ENCODE data around the gene POLR2M. TPM values are rescaled to one million over a fixed set of nuclear protein-coding genes. Genes with fewer than 3 reads are reported as not detected.

POLR2M gene
- total and polyA plus RNA-seq, 2 donors (not counting 3 experiments of a cell fraction or from before 2014, with no cell fraction given): 38.4 to 42.5 TPM

DNA sequence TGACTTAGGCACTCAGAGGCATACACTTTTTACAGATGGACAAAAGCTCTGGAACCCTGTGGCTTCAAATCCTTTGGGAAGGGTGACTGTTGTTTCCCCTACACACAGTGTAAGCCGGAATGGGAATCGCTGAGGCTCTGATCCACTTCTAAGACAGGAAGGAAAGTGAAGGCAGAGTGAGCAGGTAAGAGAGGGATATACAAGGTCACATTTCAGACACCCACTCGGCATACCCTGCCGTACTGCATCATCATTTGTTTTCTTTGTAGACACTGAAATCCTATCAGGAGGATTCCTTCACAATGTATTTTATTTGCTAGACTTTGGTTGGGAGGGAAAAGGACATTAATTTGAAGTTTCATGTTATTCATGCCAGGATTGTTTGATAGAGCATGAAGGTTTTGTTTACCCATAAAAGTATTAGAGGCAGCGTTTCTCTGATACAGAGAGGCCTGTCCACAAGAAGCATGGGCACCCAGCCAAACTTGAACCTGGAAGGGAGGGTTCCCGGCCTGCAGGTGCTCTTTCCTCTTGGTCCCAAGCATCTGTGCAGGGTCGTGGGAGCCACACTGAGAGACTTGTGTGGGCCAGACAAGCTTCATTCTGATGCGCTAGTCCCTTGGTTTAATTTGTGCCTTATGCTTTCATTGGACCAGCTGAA is 21.9 kb upstream of the POLR2M start:
- dilution Hi-C loops (cut with MboI; ENCODE audit: extremely low pct_ligation_motif_present, low sequenced_read_pairs): no loop called here
- intact Hi-C loops (cut with micrococcal nuclease): no loop called here

More for the DNA sequence above, 21.9 kb upstream of the POLR2M start:
- no peaks in the 10 kb centered on the region for H4K20me1 ChIP-seq (replicated peaks; ENCODE audit: control insufficient read depth, extremely low read depth, insufficient read depth, low read length)
- CTCF ChIA-PET: no interaction called here
- H3K9me3 ChIP-seq (replicated peaks; ENCODE audit: control insufficient read depth, insufficient read depth, low read length): no peaks in the 10 kb centered on the region
- DNase-seq (ENCODE audit: low read depth, low spot score) (no peak), FAIRE-seq (no peak)
- no peak overlapping the region for H3K4me3 ChIP-seq (replicated peaks in 1 of 3; ENCODE audit: insufficient read depth in 1 of 3, low read depth in 1 of 3, low read length in 3 of 3)
- no peaks in the 10 kb centered on the region for H3K27me3 ChIP-seq (ENCODE audit: control insufficient read depth in 2 of 2, insufficient read depth in 2 of 2, low read length in 2 of 2)
- TF ChIP-seq EZH2 (IDR thresholded peaks at IDR 0.05; ENCODE audit: borderline replicate concordance, low read depth, low read length, severe bottlenecking) (no peak), JUN (IDR thresholded peaks at IDR 0.05; ENCODE audit: borderline replicate concordance, insufficient read depth, insufficient read length, low read depth) (no peak), POLR2AphosphoS5 (IDR thresholded peaks at IDR 0.05; ENCODE audit: insufficient read depth, low read depth, low read length) (no peak), GATA2 (IDR thresholded peaks at IDR 0.05; ENCODE audit: insufficient read depth, insufficient read length, low read depth, low read length) (no peak), POLR2A (IDR thresholded peaks at IDR 0.05; ENCODE audit: low read depth, low read length) (no peak), FOS (IDR thresholded peaks at IDR 0.05; ENCODE audit: borderline replicate concordance, insufficient read depth, low read length) (no peak), MYC (IDR thresholded peaks at IDR 0.05; ENCODE audit: low read depth, low read length) (no peak)
- TF ChIP-seq, protein P1, sequence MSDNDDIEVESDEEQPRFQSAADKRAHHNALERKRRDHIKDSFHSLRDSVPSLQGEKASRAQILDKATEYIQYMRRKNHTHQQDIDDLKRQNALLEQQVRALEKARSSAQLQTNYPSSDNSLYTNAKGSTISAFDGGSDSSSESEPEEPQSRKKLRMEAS (IDR thresholded peaks at IDR 0.05; ENCODE audit: insufficient read depth, insufficient read length): no peak
- TF ChIP-seq, protein P2, sequence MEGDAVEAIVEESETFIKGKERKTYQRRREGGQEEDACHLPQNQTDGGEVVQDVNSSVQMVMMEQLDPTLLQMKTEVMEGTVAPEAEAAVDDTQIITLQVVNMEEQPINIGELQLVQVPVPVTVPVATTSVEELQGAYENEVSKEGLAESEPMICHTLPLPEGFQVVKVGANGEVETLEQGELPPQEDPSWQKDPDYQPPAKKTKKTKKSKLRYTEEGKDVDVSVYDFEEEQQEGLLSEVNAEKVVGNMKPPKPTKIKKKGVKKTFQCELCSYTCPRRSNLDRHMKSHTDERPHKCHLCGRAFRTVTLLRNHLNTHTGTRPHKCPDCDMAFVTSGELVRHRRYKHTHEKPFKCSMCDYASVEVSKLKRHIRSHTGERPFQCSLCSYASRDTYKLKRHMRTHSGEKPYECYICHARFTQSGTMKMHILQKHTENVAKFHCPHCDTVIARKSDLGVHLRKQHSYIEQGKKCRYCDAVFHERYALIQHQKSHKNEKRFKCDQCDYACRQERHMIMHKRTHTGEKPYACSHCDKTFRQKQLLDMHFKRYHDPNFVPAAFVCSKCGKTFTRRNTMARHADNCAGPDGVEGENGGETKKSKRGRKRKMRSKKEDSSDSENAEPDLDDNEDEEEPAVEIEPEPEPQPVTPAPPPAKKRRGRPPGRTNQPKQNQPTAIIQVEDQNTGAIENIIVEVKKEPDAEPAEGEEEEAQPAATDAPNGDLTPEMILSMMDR (IDR thresholded peaks at IDR 0.05; ENCODE audit: extremely low read depth in 1 of 2, insufficient read depth in 1 of 2, low read depth in 1 of 2, low read length in 2 of 2): no peak
- no peak overlapping the region for H3K27ac ChIP-seq (ENCODE audit: insufficient read depth, low read depth, low read length)
- H3K36me3 ChIP-seq (ENCODE audit: control insufficient read depth in 2 of 2, extremely low read depth in 1 of 2, insufficient read depth in 2 of 2, low read length in 2 of 2): peaks cover 0 to 2% of the 10 kb centered on the region in 2 experiments
- no peak overlapping the region for H3K4me2 ChIP-seq (ENCODE audit: insufficient read depth, low read length)
- POLR2A ChIA-PET: no interaction called here
- BruUV-seq (replicated peaks): no TSS peak
- H3K9me1 ChIP-seq (replicated peaks; ENCODE audit: control insufficient read depth, extremely low read depth, insufficient read depth, low read length): no peaks in the 10 kb centered on the region
- H3K9ac ChIP-seq (replicated peaks; ENCODE audit: extremely low read depth, insufficient read depth, low read length): no peak overlapping the region
- H3K79me2 ChIP-seq (ENCODE audit: control insufficient read depth, insufficient read depth, low read length): no peaks in the 10 kb centered on the region
- H3K4me1 ChIP-seq (ENCODE audit: control insufficient read depth, extremely low read depth, insufficient read depth, low read length): no peaks in the 10 kb centered on the region
- no peak overlapping the region for H2AFZ ChIP-seq (ENCODE audit: low read depth, low read length)
